Muscle layer of duodenum (tissue), 2 donors: Measurements from ENCODE around the gene RASAL2.
A peak's percentile ranks its signal among the peaks of the same experiment; 100 is the strongest.
"Not testable (repeated sequence)": the region's sequence is repeated elsewhere in the genome, so short reads cannot be mapped to it uniquely, and the experiment has no call there.

ENCODE experiments used
- H3K27ac ChIP-seq: one replicate; pipeline ENCODE4 v1.7.0; 2013; ENCODE audit warnings: mild to moderate bottlenecking, low read length
- H3K27me3 ChIP-seq: one replicate; pipeline ENCODE4 v1.7.0; 2013; ENCODE audit warnings: low read depth, mild to moderate bottlenecking, control low read depth, low read length
- H3K36me3 ChIP-seq, 2 donors: one replicate each; pipeline ENCODE4 v1.7.0; 2013; ENCODE audit warnings: low read length in 2 of 2, control low read depth in 1 of 2, mild to moderate bottlenecking in 1 of 2; ENCODE audit not compliant: insufficient read depth in 2 of 2, control insufficient read depth in 1 of 2
- H3K4me1 ChIP-seq, 2 donors: one replicate each; pipeline ENCODE4 v1.7.0; 2013; ENCODE audit warnings: low read length in 2 of 2, mild to moderate bottlenecking in 2 of 2, control low read depth in 1 of 2, moderate library complexity in 1 of 2; ENCODE audit not compliant: insufficient read depth in 2 of 2, control insufficient read depth in 1 of 2
- H3K4me3 ChIP-seq, 2 donors: one replicate each; pipeline ENCODE4 v1.7.0; 2013; ENCODE audit warnings: low read length in 2 of 2, low read depth in 1 of 2, mild to moderate bottlenecking in 1 of 2
- H3K9me3 ChIP-seq, 2 donors: one replicate each; pipeline ENCODE4 v1.7.0; 2013; ENCODE audit warnings: low read length in 2 of 2, control low read depth in 1 of 2, mild to moderate bottlenecking in 1 of 2; ENCODE audit not compliant: control insufficient read depth in 1 of 2
- donor health status: healthy.

Gene RASAL2

GRCh38 chr1:178335426-178335825 is 241.5 kb downstream of the RASAL2 start:
- H3K4me3 ChIP-seq = no peak overlapping the region
- no peak overlapping the region for H3K27ac ChIP-seq
- no peaks in the 10 kb centered on the region for H3K27me3 ChIP-seq
- peaks cover 0 to 9% of the 10 kb centered on the region in 2 donors for H3K4me1 ChIP-seq
- no peaks in the 10 kb centered on the region for H3K36me3 ChIP-seq
- H3K9me3 ChIP-seq = no peaks in the 10 kb centered on the region

- Histone ChIP-seq H3K27me3 (no peaks in the 10 kb centered on the region), H3K9me3 (no peaks in the 10 kb centered on the region), H3K4me1 (no peaks in the 10 kb centered on the region), H3K36me3 (no peaks in the 10 kb centered on the region), H3K27ac (no peak overlapping the region), H3K4me3 (no peak overlapping the region)
Observed at GRCh38 chr1:178337091-178337706, 243.3 kb downstream of the RASAL2 start.

DNA sequence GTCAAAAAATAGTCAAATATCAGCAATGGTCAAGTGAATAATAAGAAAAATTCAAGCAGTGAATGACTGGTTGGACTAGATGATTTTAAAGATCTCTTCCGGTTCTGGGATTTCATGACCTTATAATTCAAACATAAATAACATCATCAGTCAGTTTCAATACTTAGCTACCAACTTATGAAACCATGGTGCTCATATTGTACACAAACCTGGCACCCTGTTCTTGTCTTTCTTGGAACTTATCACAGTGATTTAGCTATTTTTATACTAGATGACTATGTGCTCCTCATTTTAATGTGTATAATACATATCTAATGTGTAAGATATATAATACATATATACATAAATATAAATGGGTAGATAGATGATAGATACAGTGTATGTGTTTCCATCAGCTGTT is 245.9 kb downstream of the RASAL2 start:
- Histone ChIP-seq H3K27ac (no peak overlapping the region), H3K9me3 (no peaks in the 10 kb centered on the region), H3K27me3 (no peaks in the 10 kb centered on the region), H3K4me1 (peaks cover 0 to 14% of the 10 kb centered on the region in 2 donors), H3K4me3 (no peak overlapping the region), H3K36me3 (peaks cover 0 to 4% of the 10 kb centered on the region in 2 donors)

- H3K4me1 ChIP-seq = peaks cover 0 to 14% of the 10 kb centered on the region in 2 donors
- H3K36me3 ChIP-seq = peaks cover 0 to 4% of the 10 kb centered on the region in 2 donors
- H3K27me3 ChIP-seq = no peaks in the 10 kb centered on the region
- no peaks in the 10 kb centered on the region for H3K9me3 ChIP-seq
- H3K4me3 ChIP-seq = peak overlapping the region; percentile 34 to 50
- H3K27ac ChIP-seq = peak overlapping the region; percentile 57
Observed at GRCh38 chr1:178341261-178341956, 247.5 kb downstream of the RASAL2 start.

GRCh38 chr1:178342745-178343144 is 248.8 kb downstream of the RASAL2 start:
- Histone ChIP-seq H3K4me1 (peaks cover 0 to 14% of the 10 kb centered on the region in 2 donors), H3K4me3 (no peak overlapping the region), H3K9me3 (no peaks in the 10 kb centered on the region), H3K27ac (peak overlapping the region; percentile 2), H3K36me3 (peaks cover 0 to 4% of the 10 kb centered on the region in 2 donors), H3K27me3 (no peaks in the 10 kb centered on the region)

DNA sequence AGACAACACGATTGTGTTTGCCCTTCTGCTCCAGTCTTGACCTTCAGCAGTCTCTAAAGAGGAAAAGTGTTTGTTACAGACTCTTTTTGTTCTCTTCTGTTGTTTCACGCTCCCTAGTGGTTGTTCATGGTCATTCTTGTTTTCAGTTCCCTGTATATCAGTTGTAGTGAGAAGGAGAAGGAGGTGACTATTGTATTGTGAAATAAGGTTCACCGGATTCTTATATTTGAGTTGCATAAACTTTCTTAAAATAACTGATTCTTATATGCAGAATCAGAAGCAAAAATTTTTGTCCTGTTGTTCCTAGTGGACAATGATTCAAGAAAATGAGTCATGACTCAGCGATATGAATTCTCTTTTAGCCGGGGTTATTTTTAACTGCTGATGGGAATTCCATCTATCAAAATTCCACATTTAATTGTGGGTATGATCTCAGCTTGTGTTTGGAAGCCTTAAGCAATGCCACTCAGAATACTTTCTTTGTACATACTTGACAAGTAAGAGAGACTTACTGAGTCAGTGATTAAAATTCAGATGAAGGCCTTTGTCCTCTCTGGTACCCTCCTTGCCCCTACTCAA is 250.7 kb downstream of the RASAL2 start:
- Histone ChIP-seq H3K36me3 (peaks cover 0 to 4% of the 10 kb centered on the region in 2 donors), H3K4me1 (peaks cover 0 to 14% of the 10 kb centered on the region in 2 donors), H3K9me3 (no peaks in the 10 kb centered on the region), H3K27ac (peak overlapping the region; percentile 19), H3K4me3 (no peak overlapping the region), H3K27me3 (no peaks in the 10 kb centered on the region)

DNA sequence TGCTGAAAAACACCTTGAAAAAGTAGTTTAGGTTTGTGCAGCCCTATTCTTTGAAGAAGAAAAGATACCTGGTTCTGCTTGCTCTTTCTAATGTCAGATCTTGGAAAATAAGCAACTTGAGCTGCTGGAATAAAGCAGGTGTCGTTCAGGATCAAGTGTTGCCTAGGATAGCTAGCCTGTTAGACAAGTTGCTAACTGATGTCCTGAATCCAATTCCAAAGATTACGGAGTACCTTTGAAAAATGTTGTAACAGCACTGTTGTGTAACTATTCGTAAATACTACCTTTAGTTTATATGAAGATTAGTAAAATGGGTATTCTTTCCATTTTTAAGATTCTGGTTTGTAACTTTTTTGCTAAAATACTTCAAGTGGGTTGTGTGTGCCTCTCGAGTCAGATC is 251.3 kb downstream of the RASAL2 start:
- Histone ChIP-seq H3K4me1 (peaks cover 0 to 14% of the 10 kb centered on the region in 2 donors), H3K27ac (peak overlapping the region; percentile 19), H3K27me3 (no peaks in the 10 kb centered on the region)

GRCh38 chr1:178345807-178346206 is 251.9 kb downstream of the RASAL2 start:
- no peak overlapping the region for H3K27ac ChIP-seq
- no peak overlapping the region for H3K4me3 ChIP-seq
- peaks cover 0 to 14% of the 10 kb centered on the region in 2 donors for H3K4me1 ChIP-seq
- no peaks in the 10 kb centered on the region for H3K27me3 ChIP-seq
- peaks cover 0 to 4% of the 10 kb centered on the region in 2 donors for H3K36me3 ChIP-seq
- no peaks in the 10 kb centered on the region for H3K9me3 ChIP-seq

More for the DNA sequence above, 251.3 kb downstream of the RASAL2 start:
- Histone ChIP-seq H3K9me3 (no peaks in the 10 kb centered on the region), H3K4me3 (no peak overlapping the region), H3K36me3 (peaks cover 0 to 4% of the 10 kb centered on the region in 2 donors)

GRCh38 chr1:178349801-178350200 is 255.9 kb downstream of the RASAL2 start:
- Histone ChIP-seq H3K4me1 (no peaks in the 10 kb centered on the region), H3K36me3 (no peaks in the 10 kb centered on the region), H3K9me3 (peaks cover 0 to 6% of the 10 kb centered on the region in 2 donors), H3K4me3 (no peak overlapping the region), H3K27ac (no peak overlapping the region), H3K27me3 (no peaks in the 10 kb centered on the region)

DNA sequence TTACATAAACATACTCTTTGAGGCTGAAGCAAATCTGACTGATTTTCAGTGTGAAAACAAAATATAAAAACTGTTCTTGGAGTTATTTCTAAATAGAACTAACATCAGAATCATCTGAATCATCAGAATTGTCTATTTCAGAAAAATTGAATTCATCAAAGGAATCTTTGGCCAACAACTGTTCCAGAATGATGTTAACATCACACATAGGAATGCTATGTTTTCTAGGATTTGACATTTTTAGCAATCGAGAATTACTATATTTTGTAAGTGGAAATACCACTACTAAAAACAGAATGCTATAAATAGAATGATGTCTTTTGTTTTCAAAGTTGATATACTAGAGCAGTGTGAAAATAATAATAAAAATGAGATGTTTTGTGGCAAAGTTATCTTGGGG is 258.0 kb downstream of the RASAL2 start:
- not testable (repeated sequence) for H3K27ac ChIP-seq, H3K9me3 ChIP-seq, H3K4me1 ChIP-seq, H3K36me3 ChIP-seq, H3K4me3 ChIP-seq, H3K27me3 ChIP-seq

- H3K9me3 ChIP-seq = peaks cover 0 to 6% of the 10 kb centered on the region in 2 donors
- H3K27ac ChIP-seq = no peak overlapping the region
- no peaks in the 10 kb centered on the region for H3K36me3 ChIP-seq
- H3K27me3 ChIP-seq = no peaks in the 10 kb centered on the region
- no peak overlapping the region for H3K4me3 ChIP-seq
- no peaks in the 10 kb centered on the region for H3K4me1 ChIP-seq
Observed at GRCh38 chr1:178352790-178353416, 259.0 kb downstream of the RASAL2 start.
